HG02798 (cell line): ENCODE results near the gene CLMP.

Experiments used
- ATAC-seq: cut with Tn5 transposase; IDR thresholded peaks from one replicate; pipeline ENCODE4 v1.9.1; 2021; ENCODE audit warnings: mild to moderate bottlenecking; ENCODE audit not compliant: unreplicated experiment, poor library complexity

CLMP gene

DNA sequence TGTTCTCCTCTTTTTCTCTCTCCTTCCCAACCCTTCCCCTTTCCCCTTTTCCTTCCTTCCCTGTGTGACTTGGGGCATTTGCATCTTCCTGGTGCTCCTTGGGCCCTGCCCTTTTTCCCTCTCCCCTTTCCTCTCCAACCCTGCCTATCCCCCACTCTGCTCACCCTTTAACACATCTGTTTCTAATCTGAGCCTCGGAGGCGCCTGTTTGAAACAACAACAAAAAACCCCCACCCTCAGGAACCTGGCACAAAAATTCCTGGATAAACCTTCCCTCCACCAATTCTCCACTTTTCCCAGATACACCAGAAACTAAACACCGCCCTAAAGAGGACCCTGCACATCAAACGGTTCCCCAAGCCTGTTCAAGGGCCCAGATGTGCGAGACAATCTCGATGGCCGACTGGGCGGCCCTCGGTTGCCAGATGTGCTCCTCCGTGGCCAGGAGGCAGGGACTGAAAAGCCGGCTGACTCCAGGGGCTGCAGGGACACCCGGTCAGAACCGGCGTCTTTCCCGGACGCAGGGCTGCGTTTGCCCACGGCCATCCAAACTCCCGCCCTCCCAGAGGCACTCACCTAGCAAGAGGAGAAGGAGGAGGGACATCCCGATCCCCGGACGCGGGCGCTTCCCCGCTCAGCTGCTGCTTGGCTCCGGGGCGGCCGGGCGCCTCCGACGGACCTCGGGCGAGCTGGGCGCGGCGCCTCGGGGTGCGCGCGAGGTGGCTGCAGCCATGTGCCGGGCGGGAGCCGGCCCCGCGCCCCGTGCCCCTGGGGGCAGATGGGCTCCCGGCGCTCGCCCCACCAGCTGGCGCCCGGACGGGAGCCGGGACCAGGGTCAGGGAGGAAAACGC lies 486 bp downstream of the CLMP start:
- no peak for ATAC-seq

DNA sequence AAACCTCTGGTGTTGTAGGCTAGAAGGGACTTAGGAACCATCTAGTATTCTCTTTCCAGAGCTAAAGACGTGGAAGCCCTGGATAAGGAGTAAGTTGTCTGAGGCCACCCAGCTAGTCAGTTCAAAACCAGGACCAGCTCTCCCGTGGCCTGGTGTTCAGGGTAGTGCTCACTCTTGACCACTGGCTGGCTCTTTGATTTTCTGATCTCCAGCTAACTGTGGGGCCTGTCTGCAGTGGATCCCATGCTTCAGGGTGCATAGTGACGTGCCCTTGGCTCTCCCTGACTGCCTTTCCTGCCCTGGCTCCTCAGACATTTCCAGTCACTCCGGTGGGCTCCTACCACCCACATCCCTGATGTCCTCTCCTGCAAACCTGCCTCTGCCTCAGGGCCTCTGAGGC lies 1.3 kb downstream of the CLMP start:
- no peak for ATAC-seq

GRCh38 chr11:123191939-123192338 lies 3.1 kb downstream of the CLMP start:
- ATAC-seq = no peak

GRCh38 chr11:123190518-123190917 lies 4.5 kb downstream of the CLMP start:
- no peak for ATAC-seq

DNA sequence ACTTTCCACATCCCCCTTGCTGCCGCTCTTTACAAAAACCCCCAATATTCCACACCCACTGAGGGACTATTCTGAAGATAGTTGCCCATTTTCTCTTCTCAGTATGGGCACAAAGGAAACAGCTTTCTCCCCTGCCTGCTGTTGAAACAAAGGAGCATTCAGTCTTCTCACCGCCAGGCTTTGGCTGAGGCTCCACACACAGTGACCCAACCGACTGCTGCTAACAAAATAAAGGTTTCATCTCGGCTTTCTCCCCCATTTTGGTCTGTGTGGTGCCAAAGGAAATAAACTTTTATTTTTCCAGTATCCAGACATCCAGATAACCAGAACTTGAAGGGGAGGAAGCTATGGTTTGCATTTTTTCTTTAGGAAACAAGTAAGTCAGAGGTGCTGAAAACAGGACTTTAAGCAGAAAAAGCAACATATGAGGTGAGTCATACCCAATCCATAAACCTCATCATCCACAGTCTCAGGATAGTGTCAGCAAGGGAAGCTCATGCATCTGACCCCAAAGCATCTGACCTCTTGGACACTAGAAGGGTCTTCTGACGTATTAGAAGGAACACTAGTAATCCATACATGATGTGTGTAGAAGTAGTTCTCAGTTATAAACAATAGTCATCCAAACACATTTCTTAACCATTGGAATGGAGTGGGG lies 6.4 kb downstream of the CLMP start:
- ATAC-seq = no peak

- ATAC-seq = no peak
Measured at GRCh38 chr11:123187665-123188507, 7.2 kb downstream of the CLMP start.

- no peak for ATAC-seq
Measured at GRCh38 chr11:123187248-123187647, 7.8 kb downstream of the CLMP start.

GRCh38 chr11:123186286-123186685 lies 8.8 kb downstream of the CLMP start:
- no peak for ATAC-seq

DNA sequence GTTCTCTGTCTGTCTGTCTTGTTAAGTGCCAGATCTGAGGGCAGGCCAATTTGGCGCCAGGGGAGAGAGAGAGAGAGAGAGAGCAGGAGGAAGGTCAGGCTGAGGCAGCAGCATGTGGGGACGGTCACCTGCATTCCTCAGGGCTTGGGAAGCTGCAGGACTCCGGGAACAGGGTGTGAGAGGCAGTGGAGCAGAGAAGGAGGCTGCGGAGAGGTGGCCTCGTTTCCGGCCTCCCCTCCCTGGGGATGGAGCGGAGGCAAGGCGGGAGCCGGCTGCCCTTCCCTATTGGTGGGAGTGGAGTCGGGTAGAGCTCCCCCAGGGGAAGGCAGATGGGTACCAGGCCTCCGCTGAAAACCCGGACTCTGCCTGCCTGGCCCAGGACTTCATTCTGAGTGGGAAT lies 9.7 kb downstream of the CLMP start:
- ATAC-seq = no peak

DNA sequence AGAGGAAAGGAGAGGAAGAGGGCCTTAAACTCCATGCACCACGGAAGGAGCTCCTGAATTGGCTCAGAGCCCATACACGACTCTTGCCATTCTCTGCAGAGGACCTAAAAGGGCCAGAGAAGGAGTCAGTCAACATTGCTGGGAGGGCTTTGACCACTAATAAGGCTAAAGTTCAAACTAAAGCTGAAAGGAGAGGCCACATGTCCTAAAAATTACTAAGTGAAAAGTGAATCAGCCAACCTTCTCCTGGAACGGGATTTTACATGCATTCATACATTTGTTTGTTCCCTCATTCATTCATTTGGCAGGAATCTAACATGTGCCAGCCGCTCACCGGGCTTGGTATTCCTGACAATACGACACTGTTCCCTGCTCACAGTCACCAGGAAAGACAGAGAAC lies 10.5 kb downstream of the CLMP start:
- ATAC-seq = no peak

- peak; percentile 33 for ATAC-seq
Measured at GRCh38 chr11:123183391-123184099, 11.5 kb downstream of the CLMP start.

DNA sequence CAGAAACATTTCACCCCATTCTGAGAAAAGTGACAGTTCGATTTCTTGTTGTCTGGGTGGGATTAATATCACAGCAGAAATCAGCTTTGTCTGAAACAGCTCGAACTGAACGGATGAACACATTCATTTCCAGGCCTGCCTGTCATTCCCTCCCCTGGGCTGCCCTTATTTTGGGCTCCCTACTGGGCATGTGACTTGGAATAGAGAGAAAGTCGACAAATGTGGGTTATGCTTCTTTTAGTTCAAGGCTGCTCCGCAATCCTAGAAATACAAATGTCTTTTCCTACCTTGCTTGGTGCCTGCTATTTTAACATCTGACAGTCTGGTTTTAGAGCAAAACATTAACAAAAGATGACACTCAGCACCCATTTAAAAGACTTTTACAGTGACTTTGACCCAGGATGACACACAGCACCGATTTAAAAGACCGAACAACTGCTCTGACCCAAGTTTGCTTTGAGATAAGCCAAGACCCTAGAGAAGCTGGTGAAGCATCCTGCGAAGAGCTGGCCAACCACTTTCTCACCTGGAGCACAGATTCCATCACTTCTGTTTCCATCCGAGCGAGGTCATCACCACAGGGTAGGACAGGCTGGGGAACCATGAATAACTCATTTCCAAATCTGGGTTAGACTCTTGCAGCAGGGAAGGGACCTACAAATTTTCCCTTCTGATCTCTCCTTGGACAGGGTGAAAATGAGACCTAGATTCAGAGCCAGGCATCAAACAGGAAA lies 13.1 kb downstream of the CLMP start:
- no peak for ATAC-seq

DNA sequence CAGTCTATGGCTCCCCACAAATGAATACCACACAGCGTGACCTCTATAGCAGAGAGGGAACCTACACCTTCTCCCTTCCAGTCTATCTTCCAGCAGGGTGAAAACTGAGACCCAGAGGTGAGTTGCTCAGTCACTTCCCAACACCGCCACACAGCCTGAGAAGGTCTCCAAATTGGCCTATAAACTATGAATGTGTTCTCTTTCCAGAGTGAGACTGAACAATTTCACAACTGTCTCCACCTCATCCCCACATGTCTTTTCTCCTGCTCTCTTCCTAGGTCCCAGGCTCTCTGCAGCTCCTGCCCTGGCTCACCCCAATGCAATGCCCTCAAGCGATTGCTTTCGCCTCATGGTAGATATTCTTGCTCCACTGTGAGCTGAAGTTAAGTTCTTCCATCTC lies 14.0 kb downstream of the CLMP start:
- ATAC-seq = no peak

GRCh38 chr11:123180574-123180973 lies 14.5 kb downstream of the CLMP start:
- ATAC-seq = no peak

DNA sequence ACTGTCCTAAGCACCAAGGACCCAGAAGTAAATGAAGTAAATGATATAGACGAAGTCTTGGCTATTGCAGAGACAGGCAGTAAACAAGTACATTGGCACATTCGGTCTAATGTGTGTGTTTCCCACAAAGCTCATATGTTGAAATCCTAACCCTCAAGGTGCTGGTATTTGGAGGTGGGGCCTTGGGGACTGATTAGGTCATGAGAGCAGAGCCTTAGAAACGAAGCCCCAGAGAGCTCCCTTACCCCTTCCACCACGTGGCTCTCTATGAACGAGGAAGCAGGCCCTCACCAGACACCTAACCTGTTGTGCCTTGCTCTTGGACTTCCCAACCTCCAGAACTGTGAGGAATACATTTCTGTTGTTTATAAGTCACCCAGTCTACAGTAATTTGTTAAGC lies 14.9 kb downstream of the CLMP start:
- no peak for ATAC-seq

- ATAC-seq = no peak
Measured at GRCh38 chr11:123179586-123179985, 15.5 kb downstream of the CLMP start.

- ATAC-seq = no peak
Measured at GRCh38 chr11:123178186-123178585, 16.9 kb downstream of the CLMP start.

DNA sequence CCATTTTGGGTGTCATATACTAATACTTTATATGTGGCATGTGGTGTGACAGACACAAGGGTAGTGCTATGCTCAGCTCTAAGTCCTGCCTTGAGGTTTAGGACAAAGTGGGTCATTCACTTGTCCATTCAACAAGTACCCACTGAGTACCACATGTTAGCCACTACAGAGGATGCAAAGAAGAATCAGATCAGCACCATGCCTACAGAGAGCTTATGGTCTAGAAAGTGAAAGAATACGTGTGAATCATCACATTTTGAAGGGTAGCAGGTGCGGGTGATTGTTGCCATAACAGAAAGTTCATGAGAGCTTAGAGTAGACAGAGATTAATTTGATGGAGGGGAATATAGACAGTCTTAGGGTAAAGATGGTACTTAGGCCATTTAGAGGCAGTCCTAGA lies 18.3 kb downstream of the CLMP start:
- no peak for ATAC-seq
